Cardiac fibroblast (primary cell): ENCODE data around the gene MNAT1.

Experiments used
- DNase-seq, 2 donors: peaks; one replicate each; pipeline versions ENCODE4 v3.0.0 to v3.0.0-alpha.2; 2010; ENCODE audit warnings: low read depth in 2 of 2
- H3K4me3 ChIP-seq, 2 donors: replicated peaks in 1 of 2; 1 replicate in 1 of 2; 2 replicates in 1 of 2; pipeline ENCODE4 v1.5.1; 2011; ENCODE audit warnings: low read depth in 2 of 2, low read length in 2 of 2, mild to moderate bottlenecking in 2 of 2, moderate library complexity in 1 of 2
- CTCF ChIP-seq: IDR thresholded peaks from one replicate; pipeline ENCODE4 v1.5.1; 2011; ENCODE audit warnings: low read depth, mild to moderate bottlenecking, low read length, inconsistent platforms

The MNAT1 gene

GRCh38 chr14:60975551-60975950 lies 241.0 kb downstream of the MNAT1 start:
- TF ChIP-seq CTCF = no peak
- H3K4me3 ChIP-seq = no peak overlapping the region
- DNase-seq = no peak

GRCh38 chr14:60977847-60978246 lies 243.3 kb downstream of the MNAT1 start:
- no peak overlapping the region for H3K4me3 ChIP-seq
- no peak for TF ChIP-seq CTCF
- peak; percentile 4 to 11 for DNase-seq

- peak; percentile 97 to 98 for DNase-seq
- TF ChIP-seq CTCF = no peak
These were observed 246.5 kb downstream of the MNAT1 start, which contains the start of the genes SLC38A6 and TRMT5 for GRCh38 chr14:60980811-60981632. SLC38A6 (plus strand) TSS chr14:60981245; CDS start chr14:60981278, 33 bp downstream. TRMT5 (minus strand) TSS chr14:60981079; CDS start chr14:60980973, 106 bp downstream.

GRCh38 chr14:60981633-60982455 lies 247.3 kb downstream of the MNAT1 start:
- DNase-seq = peak; percentile 81 to 90
- H3K4me3 ChIP-seq = peak overlapping the region; percentile 83 to 88
- TF ChIP-seq CTCF = no peak

More at GRCh38 chr14:60980811-60981632, 246.5 kb downstream of the MNAT1 start, which contains the start of the genes SLC38A6 and TRMT5:
- peak within 1 kb of the TSS; percentile 83 to 88 for H3K4me3 ChIP-seq

DNA sequence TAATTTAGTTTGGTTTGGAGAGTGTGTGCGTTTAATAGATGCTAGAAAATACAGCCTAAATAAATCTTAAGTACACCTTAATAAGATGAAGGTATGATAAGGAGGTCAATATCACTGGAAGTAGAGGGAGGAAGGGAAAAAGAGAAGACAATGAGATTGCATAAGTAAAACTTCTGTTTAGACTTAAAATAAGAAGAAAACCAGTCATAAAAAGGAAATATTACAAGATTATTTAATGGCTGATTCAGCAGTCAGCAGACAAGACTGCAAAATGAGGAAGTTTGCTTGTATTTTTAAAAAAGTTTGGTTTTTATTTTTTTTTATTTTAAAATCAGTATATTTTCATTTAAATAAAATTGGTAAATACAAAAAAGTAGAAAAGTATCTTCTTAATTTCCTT lies 249.6 kb downstream of the MNAT1 start:
- no peak for TF ChIP-seq CTCF
- no peak overlapping the region for H3K4me3 ChIP-seq
- DNase-seq = no peak

DNA sequence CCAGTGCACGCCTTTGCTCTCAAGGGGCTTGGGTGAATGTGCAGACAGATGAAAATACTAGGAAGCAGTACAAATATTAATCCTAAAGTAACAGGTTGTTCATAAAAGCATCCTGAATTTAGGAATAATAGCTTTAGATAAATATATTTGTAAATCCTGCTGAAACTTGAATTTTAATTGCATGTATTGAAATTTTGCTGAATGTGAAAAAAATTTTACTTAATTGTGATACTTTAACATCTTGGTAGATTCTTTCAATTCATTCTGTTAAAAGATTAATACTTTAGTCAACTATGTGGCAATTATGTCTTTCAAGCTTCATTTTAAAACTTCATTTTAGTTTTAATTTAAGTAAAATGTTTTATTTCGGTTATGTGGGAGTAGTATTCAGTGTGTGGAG lies 251.9 kb downstream of the MNAT1 start:
- no peak overlapping the region for H3K4me3 ChIP-seq
- TF ChIP-seq CTCF = no peak
- no peak for DNase-seq
